GM19239 (cell line): ENCODE measurements around the gene EPHA7.

ENCODE experiments used
- DNase-seq: peaks from one replicate; pipeline ENCODE4 v3.0.0; 2011; ENCODE audit warnings: low spot score; ENCODE audit not compliant: insufficient read length
- FAIRE-seq: peaks from 2 replicates; lab custom pipeline; 2011; peaks lifted over from hg19 to GRCh38; lab: Jason Lieb, UNC

The EPHA7 gene

DNA sequence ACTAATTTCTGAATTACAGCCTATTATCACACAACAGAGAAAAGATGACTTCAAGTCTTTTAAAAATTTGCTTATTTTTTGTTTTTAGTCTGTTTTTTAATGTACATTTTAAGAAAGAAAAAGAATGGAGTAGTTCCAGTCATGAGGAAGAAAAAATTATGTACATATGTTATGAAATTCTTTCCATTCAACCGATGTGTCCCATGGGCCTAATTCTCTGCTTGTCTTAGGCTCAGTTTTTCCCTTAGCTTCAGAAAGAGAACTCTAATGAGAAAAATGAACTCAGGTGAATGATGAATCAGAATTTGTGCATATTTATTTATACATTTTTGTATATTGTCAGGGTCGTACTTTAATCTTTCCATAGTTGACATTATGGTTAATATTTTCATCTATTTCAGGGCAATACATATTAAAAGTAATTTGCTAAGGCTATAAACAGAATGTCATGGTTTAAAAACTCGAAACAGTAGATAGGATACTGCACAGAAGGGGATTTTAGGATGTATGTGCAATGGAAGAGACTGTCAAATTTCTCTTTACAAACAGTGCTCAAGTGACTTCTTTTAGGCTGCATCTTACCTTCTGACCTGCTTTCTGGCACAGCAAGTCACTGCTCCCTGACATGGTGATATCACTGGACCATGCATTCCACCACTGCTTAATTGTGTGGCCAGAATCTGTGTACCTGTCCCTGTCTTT, 153.1 kb downstream of the EPHA7 start:
- DNase-seq (no peak), FAIRE-seq (no peak)

DNA sequence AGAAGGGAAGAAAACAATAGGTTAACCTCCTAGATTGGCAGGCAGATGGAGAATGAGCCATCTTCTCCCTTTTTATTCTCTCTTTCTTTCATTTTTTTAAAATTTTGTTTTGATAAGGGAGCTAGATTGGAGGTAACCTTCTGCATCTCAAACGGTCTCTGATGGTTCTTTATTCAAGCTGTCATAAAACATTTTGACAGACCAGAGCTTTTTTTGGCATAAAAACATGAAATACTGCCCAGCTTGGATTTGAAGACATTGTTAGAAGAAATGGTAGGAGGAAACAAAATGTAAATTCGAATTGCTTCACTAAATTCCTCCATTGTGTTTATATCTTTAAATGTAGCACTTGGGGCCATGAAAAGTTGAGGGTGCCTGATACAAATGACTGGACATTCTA, 158.5 kb downstream of the EPHA7 start:
- FAIRE-seq, result no peak
- DNase-seq, result no peak

DNA sequence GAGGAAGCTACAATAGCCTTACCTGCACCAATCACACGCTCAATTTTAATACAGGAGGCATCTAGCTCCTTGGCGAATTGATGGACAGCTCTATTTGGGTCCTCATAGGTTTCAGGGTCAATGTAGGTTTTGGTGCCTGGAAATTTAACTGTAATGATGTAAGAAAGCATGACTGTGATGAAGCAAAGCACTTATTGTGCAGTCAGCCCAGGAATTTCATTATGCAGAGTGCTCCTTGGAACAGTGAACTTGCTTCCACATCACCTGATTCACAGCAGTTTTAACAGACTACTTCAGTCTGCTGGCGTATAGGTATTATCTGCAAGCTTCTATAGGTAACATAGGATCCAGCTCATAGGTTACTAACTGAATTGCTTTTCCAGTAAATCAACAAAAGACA, 160.0 kb downstream of the EPHA7 start:
- DNase-seq, result no peak
- FAIRE-seq, result no peak

DNA sequence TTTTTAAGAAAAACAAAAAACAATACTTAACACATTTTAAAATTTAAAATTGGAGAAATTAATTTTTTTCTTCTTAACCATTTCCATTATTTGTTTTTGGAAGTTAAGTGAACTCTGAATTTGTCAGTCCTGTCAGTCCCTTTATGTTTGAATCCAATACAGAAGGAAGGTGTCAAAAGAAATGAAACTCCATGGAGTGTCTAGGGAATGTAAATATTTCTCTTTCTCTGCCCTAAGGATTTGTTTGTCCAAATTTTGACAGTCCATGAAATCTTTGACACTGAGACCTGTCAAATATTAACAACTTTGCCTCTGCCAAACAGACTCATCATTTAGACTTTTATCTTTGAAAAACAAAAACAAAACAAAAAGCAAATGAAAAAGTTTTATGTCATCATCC, 166.4 kb downstream of the EPHA7 start:
- DNase-seq (no peak), FAIRE-seq (no peak)

DNA sequence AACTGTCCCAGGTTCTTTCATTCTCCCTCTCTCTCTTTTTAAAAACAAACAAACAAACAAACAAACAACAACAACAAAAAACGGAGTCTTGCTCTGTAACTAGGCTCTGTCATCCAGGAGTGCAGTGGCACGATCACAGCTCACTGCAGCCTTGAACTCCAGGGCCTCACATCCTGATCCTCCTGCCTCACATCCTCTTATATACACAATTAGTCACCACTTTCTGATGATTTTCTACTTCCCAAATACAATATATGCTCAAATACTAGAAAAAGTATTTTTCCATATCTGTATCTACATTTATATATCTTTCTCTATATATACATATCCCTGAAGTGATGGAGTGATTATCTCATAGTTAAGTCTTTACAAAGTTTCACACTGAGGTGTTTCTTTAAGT, 170.7 kb downstream of the EPHA7 start:
- DNase-seq, result no peak
- no peak for FAIRE-seq

DNA sequence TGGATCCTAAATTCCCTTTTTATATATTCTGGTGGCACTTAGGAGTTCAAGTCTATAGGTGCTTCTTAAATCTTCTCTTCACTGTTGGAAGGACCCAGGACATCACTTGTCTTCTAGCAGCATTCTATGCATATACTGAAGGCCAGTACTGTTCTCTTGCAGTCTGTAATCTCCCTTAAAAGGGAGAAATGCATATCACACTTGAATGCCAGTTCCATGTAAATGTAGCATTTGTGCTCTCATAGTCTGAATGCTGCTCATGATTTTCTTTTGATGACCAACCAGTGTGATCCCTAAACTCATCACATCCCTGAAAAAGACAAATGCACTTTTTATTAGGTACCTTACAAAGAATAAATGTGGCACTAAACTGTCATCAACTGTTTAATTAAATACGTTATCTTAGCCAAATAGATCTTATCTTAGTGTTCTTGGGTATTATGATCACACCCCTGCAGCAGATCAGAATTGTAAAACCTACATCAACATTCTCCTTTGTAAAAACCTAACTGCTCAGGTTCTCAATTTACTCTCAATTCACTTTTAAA, 176.1 kb downstream of the EPHA7 start:
- DNase-seq (no peak), FAIRE-seq (no peak)

DNA sequence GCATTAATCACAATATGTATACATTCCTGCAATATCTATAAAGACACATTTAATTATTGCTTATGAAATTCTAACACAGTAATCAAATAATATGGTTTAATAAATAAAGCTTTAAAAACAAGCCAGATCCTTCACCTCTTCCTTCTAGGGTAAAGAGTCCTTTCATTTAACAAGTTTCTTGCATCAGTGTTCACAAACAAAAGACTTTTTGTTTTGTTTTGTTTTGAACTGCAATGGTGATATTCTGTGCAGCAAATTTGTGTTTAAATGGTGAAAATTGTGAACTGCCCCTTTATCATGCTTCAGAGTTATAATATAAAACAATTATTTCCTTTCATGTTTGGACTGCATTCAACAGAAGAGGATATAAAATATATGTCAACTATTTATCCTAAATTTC, 177.3 kb downstream of the EPHA7 start:
- no peak for FAIRE-seq
- no peak for DNase-seq

DNA sequence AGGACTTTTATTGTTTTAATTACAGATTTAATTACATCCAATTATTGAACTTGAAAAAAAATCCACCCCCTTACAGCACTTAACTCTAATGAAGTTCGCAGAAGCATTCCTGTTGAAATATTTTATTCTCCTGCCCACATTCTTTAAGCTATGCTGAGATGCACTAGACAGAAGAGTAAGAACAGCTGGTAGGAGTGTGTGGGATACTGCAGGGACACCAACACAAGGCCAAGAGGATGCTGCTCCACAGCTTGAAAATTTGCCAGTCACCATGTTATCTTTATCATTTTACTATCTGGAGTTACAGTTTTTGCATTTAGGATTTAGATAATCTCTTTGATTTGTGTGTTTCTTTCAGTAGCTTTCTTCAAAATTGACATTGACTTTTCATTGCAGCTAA, 180.7 kb downstream of the EPHA7 start:
- FAIRE-seq, result no peak
- DNase-seq, result no peak

DNA sequence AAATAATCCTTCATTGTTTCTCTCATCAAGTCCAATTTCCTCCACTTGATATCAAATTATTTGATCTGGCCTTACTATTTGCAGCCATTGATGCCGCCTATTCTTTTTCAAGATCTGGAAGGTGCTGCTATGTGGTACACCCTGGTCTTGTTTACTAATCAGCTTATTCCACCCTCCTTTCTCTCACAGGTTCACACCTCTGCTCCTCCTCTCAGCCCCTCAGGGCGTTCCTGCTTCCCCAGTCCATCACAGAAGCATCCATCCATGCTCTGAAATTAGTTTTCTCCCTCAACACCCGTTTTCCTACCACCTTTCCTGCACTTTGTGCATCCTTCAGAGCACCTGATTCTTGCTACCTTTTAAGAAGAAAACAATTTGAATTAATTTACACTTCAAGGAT, 183.6 kb downstream of the EPHA7 start:
- no peak for DNase-seq
- no peak for FAIRE-seq

DNA sequence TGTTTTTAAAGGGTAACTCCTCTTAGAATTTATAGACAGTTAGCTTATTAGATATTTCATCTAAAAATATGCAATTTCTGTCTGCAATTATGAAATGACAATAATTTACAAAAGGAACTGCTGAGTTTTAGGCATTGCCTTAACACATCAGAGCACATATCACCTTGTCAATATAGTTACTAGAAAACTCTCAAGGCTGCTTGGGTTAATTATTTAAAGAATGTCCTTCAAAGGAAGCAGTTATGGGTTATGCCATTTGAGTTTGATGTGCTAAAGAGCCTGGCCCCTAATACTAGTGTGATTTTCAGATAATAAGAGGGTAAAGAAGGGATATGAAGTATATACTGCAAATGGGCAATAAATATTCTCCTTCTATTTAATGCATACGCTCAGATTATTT, 192.5 kb downstream of the EPHA7 start:
- DNase-seq (no peak), FAIRE-seq (no peak)

DNA sequence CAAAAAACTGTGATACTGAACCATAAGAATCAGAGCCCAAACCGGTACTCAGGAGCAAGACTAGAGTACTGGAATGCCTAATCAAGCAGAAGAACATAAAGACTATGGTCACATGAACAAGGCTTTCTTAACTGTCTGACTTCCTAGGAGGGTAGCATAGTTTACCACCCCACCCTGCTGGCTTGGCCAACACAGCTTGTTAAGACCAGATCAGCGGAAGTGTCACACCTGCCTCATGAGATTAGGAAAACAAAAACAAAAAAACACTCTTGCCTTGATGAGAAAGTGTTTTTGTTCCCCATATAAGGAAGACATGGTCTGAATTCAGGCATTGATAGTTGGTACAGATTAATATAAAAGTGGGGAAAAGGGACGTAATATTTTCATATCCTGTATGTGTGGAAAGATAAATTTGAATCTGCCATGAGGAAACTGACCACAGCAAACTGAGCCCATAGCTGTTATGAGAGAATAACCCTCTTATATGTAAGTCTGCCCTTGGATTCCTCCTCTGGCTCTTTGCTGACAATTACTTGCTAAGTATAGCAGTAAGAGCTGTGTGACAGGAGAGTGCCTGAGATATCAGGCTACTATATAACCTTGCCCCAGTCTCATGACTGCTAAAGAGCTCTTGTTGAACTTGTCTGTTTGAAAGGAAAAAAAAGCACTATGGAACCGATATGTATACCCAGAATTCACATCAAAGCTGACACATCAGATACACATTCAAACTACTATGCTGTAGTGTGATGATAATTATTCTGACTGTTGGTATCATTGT, 197.1 kb downstream of the EPHA7 start:
- no peak for FAIRE-seq
- no peak for DNase-seq

DNA sequence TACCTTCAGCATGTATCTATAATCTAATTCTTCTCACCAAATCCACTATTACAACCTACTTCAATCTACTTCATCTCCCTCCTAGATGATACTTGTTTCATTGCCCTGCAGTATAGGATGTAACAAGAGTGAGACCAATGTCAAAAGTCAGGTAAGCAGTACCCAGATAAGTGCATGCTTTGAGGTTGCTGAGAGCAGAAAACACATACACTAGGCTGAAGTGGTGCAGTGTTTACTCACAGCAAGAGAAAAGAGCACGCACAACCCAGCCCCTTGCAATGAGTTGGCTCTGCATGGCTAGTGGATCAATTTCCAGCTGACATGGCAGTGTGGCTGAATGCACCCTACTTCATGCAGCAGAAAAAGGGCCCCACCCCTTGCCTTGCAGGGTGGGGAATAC, 199.9 kb downstream of the EPHA7 start:
- FAIRE-seq, result no peak
- DNase-seq, result no peak

DNA sequence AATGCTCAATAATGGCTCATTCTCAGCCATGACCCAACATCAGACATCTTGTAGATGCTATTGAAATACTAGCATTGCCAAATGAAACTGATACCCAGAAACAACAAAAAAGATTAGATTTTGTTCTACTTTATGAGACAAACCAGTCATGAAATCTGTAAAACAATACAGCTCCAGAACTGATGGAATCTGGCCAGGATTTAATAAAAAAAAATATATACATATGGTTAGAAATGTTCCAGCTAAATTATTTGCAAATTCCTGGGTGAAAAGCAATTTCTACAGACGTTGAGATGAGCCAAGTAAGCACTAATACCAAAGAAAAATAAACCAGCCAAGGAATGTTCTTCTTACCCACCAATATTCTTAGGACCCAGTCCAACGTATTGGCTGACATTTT, 201.3 kb downstream of the EPHA7 start:
- DNase-seq, result no peak
- no peak for FAIRE-seq

DNA sequence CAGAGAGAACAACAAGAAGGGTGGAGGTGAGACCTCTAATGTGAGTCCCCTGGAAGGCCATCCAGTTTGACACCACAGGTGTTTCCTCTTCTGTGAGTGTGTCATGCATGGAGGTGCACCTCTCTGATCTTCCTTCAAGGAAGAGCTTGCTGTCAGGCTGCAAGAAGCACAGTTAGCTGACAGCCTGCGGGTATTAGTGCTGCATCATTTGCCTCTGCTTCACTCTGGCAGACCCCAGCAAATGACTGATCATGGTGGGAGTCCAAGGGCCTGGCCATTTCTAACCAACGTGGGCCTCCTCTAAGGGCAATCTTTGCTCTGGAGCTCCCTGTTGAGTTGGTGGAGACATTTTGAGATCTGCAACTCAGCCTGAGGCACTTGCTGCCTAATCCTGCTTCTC, 206.3 kb downstream of the EPHA7 start:
- no peak for DNase-seq
- FAIRE-seq, result no peak

DNA sequence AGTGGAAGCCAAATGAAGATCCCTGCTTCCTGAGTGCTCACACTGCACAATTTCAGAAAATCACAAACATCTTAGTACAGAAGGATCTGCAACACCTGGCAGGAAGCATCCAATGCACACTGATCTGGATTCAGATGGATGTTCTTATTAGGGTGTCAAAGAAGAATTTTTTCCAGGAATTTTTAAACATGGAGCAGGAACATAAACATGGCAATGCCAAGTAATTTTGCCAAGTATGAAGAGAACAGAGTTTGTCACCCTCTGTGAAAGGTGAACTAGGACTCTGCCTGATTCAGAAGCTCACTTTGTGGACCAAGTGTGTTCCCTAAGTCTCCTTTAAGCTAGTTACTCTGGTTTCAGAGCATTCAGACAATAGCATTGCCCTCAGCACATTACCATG, 208.5 kb downstream of the EPHA7 start:
- no peak for FAIRE-seq

DNA sequence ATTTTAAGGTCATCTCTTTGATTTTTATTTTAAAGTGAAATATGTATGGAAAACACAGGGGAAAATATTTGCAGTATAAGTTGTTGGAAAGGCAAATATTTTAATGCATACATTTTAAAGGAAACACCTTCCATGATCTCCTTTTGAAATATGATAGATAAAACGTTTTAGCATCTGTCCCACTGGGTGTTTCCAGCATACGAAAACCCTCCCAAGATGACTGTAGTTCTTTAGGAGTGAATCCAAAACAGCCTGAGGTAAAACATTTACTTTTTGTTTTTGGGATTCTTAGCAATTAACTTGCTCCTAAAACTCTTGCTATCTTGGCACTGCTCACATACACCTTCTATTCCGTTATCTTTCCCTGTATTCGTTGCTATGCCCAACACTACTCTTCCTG, 210.0 kb downstream of the EPHA7 start:
- no peak for FAIRE-seq
- no peak for DNase-seq

More for the DNA sequence above, 208.5 kb downstream of the EPHA7 start:
- no peak for DNase-seq

DNA sequence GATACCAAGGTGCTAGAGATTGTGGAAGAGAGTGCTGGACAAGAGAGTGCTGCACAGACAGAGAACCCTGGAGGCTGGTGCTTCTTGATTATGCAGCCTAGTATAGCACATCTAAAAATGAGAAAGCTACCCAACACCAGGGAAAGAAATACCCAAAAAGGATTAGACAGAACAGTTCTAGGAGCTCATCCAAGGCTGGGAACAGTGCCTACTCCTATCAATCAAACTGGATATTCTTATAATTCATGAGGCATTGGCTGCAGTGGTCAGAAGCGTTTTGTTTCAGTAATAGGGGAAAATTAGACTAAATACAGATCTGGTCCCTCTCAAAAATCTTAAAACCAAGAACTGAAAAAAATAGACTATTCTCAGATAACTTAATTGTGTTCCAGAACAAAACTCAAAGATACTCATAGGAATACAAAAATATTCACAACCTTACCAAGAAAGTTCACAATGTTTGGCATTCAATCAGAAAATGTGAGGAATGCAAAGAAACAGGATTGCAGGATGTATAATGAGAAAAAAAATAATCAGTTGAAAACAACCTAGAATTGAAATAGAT, 222.9 kb downstream of the EPHA7 start:
- no peak for FAIRE-seq

DNA sequence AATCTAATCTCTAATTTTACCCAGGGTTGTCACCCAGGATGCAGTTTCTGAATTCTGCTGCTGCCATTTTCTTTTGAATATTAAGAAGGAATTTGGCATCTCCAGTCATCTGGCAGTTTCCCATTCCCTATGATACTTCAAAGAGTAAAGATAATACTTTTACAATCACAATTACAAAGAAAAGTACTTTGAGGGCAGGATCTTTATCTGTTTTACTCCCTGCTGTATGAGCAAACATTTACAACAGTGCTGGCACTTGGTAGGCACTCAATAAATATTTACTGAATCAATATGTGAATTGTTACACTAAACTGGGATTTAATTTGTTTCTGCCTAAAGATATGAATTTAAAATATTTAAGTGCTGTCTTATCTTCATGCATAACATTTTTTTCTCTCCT, 224.9 kb downstream of the EPHA7 start:
- no peak for DNase-seq
- FAIRE-seq, result no peak

More for the DNA sequence above, 222.9 kb downstream of the EPHA7 start:
- no peak for DNase-seq

DNA sequence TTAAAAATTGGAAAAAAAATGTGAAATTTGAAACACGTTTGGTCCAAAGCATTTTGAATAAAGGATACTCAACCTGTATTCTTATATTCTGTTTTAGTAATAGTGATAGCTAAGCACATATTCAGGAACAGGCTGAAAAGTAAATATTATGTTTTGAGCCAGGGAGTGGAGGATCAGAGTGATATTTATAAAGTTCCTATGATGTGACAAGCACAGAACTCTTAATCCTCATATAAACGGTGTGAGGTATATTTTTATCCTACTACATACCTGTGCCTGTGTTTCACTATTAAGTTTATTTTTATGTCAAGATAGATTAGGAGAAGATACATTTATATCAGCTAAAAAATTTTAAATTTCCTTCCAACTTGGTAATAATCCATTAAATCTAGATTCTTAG, 225.5 kb downstream of the EPHA7 start:
- DNase-seq (no peak), FAIRE-seq (no peak)
